Measurements from ENCODE around the gene ZNF92.
A peak's percentile ranks its signal among the peaks of the same experiment; 100 is the strongest.
"Not testable (repeated sequence)": the region's sequence is repeated elsewhere in the genome, so short reads cannot be mapped to it uniquely, and the experiment has no call there.

Gene ZNF92

DNA sequence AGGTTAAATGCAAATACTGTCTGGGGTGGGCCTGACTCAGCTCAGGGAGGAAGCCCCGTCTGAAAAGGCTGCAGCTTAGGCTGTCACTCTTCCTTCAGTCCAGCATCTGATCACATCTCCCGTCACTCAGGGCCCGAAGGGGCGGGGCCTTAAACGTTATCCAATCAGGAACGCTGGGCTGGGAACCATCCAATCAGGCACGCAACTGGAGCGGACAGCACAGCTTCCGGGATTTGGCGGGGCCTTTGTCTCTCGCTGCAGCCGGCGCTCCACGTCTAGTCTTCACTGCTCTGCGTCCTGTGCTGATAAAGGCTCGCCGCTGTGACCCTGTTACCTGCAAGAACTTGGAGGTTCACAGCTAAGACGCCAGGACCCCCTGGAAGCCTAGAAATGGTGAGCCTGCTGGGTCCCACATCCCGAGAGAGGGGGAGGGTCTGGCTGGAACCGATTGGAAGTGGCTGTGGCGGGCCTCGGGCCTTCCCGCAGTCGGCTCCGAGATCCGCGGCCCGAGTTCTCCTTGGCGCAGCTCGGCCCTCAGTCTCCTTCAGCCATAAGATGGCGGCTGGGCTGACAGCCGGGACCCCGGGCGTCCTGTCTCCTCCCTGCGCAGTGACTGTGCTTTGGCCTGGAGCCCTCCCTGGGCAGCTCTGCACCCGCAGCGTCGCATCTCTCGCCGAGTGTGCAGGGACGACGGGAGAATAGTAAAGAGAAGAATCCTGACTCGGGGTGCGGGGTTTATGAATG is at the start of gene ZNF92:
TSS of gene ZNF92 (plus strand) at position 248 of the 744 bp plus-strand sequence. CDS start at position 391, 143 bp downstream.
- DNase-seq (ENCODE audit: low read depth in 2 of 2), result peak; percentile 93

DNA sequence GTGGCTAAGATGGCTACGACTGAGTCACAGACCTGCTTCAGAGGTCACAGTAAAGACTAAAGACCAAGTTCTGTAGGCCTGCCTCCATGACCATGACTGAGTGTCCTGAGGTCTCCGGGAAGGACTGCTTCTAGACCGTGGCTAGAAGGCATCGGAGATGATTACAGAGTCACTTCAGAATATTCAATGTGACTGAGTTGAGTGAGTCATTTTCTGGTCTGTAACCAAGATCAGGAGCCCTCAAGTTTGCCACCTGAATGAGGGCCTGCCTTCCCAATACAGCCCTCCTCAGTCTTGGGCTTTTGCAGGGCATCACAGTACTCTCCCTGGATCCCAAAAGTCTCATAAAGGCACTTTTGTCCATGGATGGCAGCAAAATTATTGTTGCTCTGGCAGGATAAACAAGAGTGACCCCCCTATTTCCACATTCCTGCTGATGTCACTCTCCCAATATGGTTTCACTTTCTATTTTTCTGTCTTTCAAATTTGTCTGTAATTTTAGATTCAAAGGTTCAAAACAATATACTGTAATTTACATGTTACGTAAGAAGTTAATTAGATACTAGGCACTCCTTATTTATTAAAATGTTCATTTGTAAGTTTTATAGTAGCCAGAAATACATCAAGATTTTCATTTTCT is 47.7 kb upstream of the ZNF92 start:
- DNase-seq (ENCODE audit: low read depth in 2 of 2), result no peak

DNA sequence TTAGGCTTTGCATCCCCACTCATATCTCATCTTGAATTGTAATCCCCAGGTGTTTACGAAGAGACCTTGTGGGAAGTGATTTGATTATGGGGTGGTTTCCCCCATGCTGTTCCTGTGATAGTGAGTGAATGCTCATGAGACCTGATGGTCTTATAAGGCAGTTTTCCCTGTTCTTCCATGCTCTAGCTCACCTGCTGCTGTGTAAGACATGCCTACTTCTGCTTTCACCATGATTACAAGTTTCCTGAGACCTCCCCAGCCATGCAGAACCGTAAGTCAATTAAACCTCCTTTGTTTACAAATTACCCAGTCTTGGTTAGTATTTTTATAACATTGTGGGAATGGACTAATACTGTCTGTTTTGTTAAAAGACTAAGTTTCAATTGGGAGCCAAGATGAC is 35.3 kb upstream of the ZNF92 start:
- DNase-seq (ENCODE audit: low read depth in 2 of 2), result no peak

DNA sequence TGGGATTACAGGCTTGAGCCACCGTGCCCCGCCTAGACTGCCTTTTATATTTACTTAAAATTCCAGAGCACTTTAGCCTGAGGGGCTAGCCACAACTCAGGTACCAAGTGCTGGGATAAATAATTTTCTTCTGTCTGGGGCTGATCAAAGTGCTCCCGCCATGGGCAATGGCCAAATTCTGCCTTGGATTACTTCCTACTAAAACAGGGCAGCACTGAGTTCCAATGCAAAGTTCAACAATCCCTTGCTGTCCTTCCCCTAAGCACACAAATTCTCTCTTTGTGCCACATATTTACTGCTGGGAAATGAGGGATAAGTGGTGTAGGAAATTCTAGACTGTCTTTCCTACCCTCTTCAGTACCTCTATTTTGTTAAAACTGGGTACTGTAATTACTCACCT is 34.4 kb upstream of the ZNF92 start:
- no peak for DNase-seq (ENCODE audit: low read depth in 2 of 2)

DNA sequence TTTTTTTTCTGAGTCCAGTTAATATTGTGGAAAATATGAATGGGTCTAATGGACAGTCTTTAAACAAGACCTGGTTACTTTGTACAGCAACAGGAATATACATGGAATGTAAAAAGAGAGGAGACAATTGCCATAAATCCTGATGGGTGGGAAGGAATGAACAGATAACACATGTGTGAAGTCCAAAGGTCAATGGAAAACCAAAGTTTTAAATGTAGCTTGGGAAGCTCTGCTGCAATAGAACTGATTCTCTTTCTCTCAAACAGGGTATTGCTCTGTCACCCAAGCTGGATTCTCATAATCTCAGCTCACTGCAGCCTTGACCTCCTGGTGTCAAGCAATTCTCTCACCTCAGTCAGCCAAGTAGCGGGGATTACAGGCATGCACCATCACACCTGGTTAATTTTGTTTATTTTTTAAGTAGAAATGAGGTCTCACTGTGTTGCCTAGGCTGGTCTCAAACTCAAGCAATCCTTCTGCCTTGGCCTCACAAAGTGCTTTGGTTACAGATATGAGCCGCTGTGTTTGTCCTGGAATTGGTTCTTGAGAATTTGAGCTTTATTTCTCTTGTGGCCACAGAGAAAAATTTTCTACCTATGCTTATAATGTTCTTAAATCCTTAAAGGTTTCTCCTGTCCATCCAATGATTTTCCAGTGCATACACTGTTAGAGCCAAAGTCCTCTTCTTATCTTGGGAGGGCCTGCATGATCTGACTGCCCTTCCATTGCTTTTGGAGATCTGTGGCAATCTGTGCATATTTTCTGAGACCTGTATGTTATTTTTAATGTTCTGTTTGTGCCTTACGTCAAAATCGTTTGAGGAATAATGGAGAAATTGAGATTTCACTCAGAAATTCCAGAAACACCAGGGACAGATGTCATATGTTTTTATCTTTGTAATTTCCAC is 30.7 kb upstream of the ZNF92 start:
- no peak for DNase-seq (ENCODE audit: low read depth in 2 of 2)

DNA sequence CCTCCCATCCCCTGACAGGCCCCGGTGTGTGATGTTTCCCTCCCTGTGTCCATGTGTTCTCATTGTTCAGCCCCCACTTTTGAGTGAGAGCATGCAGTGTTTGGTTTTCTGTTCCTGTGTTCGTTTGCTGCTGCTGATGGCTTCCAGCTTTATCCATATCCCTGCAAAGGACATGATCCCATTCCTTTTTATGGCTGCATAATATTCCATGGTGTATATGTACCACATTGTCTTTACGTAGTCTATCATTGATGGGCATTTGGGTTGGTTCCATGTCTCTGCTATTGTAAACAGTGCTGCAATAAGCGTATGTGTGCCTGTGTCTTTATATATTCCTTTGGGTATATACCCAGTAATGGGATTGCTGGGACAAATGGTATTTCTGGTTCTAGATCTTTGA is 29.1 kb upstream of the ZNF92 start:
- DNase-seq (ENCODE audit: low read depth in 2 of 2), result not testable (repeated sequence)

DNA sequence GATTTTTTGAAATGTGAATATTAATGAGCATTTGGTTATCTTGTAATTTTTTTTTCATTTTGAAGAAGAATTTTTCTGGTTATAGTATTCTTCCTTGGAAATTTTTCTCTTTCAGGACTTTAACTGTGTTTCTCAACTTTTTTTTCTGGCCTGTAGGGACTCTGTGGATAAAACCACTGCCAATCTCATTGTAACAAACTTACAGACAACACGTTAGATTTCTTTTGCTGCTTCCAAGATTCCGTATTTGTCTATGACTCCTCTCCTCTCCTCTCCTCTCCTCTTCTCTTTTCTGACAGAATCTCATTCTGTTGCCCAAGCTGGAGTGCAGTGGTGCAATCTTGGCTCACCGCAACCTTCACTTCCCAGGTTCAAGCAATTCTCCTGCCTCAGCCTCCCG is 19.4 kb upstream of the ZNF92 start:
- DNase-seq (ENCODE audit: low read depth in 2 of 2), result no peak

DNA sequence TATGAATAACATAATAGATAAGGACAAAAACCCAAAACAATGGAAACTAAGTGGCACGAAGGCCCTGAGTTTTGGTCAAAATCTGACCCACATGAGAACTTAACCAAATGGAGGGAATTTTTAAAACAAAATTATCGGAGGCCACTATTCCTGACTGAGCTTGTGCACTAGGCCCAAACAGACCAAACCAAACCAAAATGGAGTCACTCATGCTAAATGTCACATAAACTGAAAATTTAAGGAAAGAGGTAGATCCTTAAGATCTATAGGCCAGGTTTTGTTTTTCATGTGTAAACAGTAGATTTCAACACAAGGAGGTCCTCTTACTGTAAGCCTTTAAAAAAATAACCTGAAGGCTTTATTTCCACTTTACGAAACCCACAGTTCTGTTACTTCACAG is 3.8 kb upstream of the ZNF92 start:
- DNase-seq (ENCODE audit: low read depth in 2 of 2), result no peak

DNA sequence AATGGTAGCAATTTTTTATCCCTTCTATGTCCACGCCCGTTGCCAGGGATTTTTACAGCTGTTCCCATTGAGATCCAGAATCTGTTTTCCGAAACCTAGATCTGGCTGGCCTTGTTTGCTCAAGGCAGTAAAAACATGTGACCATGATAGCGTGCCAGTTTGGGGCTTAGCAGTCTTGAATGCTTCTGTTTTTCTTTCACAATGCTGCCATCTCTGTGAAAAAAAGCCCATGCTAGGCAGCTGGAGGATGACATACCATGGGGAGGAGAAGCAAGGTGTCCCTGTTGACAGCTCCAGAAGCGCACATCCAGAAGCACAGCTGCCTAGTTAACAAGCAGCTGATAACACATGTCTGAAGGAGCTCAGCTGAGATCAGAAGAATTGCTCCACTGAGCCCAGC is 2.2 kb upstream of the ZNF92 start:
- no peak for DNase-seq (ENCODE audit: low read depth in 2 of 2)

DNA sequence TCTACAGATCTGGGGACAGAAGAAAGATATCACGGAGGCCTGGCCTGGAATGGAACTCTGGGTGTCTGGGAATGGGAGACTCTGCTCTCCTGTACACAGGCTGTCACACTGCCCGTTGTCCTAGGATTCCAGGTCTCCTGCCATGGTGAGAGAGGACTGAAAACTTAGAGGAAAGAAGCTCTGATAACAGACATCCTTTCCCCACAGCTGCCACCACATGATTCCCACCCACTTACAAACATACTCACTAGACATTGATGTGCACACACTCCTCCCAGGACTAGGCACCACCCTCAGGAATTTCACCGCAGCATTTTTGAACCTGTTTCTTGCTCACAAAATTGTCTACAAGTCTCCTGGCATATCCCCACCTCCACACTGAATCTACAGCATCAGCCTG is 5.7 kb downstream of the ZNF92 start:
- no peak for DNase-seq (ENCODE audit: low read depth in 2 of 2)

DNA sequence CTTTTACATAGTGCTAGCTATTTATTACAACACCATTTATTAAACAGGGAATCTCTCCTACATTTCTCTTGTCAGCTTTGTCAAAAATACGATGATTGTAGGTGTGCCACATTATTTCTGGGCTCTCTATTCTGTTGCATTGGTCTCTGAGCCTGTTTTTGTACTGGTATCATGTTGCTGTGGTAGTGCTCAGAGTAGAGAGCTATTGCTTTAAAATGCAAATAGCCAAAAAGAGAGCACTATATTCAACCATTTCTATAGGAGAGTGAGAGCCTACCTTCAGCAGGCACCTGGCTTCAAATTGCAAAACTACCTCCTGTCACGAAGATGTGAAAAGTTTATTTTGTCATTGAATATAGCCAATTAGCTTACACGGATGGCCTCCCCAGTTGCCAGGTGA is 8.1 kb downstream of the ZNF92 start:
- no peak for DNase-seq (ENCODE audit: low read depth in 2 of 2)

DNA sequence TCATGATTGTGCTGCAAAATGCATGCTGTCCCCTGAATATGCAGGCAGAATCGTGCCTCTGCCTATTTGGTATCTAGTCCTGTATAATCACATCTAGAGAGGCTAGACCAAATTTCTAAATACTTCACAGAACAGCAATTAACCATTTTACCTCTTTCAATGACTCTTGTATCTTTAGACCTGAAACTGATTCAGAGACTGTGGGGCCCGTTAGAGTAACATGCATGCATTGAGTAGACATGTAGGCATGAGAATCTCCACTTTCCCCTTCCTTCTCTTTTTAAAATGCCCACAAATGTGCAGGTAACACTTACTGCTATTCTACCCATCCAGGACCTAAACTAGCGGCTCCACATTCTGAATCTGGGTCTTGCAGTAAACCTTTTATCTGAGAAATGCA is 8.8 kb downstream of the ZNF92 start:
- DNase-seq (ENCODE audit: low read depth in 2 of 2), result no peak

DNA sequence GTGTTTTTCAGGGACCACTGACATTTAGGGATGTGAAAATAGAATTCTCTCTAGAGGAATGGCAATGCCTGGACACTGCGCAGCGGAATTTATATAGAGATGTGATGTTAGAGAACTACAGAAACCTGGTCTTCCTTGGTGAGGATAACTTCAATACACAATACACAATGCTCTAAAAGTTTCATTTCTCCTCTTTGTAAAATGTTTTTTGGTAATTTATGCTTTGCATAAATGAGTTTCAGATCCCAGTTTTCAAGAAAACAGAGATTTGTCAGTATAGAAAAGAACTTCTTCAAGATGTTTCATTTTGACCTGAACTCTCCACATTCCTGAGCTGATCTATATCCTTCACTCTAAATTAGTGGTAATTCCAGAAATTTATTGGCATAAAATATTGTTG is 14.2 kb downstream of the ZNF92 start:
- no peak for DNase-seq (ENCODE audit: low read depth in 2 of 2)

DNA sequence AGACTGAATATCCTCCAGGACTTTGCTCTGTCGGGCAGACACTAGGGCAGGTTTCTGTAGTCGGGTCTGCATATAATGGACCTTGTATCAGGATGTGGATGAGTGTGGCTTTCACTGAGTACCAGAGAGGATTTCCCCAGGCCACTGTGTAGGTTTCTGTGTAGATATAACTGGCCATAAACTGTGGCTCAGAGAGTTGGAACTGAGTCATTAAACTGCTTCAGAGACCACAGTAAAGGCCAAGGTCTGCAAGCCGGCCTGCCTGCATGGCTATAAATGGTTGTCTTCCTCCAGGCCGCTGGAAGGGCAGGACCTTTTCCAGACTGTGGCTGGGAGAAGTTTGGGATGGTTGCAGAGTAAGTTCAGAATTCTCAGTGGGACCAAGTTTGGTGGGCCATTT is 16.9 kb downstream of the ZNF92 start:
- no peak for DNase-seq (ENCODE audit: low read depth in 2 of 2)

DNA sequence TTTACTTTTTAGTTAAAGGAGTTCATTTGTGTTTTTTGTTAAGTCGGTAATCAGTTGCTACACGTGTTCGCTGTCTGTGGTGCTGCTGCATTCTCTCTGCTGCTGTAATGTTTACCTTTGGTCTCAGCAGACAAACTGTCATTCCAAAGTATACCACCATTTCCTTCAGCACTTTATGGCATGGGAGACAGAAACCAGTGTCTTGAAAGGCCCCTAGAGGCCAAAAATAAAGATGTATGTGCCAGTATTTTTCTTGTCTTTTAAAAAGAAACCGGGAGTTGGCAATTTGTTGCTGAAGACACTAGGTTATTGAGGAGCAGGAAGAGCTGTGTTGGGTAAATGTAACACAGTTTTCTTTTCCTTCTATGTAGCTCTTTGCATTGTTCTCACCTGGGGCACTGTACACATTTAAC is 24.1 kb downstream of the ZNF92 start:
- no peak for DNase-seq (ENCODE audit: low read depth in 2 of 2)

DNA sequence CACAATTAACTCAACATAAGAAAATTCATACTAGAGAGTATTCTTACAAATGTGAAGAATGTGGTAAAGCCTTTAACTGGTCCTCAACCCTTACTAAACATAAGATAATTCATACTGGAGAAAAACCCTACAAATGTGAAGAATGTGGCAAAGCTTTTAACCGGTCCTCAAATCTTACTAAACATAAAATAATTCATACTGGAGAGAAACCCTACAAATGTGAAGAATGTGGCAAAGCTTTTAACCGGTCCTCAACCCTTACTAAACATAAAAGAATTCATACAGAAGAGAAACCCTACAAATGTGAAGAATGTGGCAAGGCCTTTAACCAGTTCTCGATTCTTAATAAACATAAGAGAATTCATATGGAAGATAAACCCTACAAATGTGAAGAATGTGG is 25.0 kb downstream of the ZNF92 start:
- not testable (repeated sequence) for DNase-seq (ENCODE audit: low read depth in 2 of 2)

DNA sequence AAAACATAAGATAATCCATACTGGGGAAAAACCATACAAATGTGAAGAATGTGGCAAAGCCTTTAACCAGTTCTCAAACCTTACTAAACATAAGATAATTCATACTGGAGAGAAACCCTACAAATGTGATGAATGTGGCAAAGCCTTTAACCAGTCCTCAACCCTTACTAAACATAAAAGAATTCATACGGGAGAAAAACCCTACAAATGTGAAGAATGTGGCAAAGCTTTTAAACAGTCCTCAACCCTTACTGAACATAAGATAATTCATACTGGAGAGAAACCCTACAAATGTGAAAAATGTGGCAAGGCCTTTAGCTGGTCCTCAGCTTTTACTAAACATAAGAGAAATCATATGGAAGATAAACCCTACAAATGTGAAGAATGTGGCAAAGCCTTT is 25.4 kb downstream of the ZNF92 start:
- not testable (repeated sequence) for DNase-seq (ENCODE audit: low read depth in 2 of 2)

DNA sequence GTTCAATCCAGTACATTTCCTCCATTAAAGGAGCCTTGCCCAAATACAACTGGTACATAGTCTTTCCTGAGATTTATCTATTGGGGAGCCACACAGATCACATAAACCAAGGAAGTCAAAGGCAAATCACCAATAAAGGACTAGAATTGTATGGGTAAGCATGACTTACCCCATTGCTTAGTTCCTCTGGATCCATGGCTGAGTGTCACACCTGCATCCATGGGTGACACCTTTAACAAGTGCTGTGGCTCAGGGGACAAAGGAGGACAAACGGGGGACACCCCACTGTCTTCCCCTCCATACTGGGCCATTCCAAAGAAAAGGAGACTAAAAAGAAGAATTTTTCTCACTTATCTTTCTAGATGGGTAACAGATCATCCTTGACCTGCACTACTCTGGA is 30.4 kb downstream of the ZNF92 start:
- no peak for DNase-seq (ENCODE audit: low read depth in 2 of 2)

DNA sequence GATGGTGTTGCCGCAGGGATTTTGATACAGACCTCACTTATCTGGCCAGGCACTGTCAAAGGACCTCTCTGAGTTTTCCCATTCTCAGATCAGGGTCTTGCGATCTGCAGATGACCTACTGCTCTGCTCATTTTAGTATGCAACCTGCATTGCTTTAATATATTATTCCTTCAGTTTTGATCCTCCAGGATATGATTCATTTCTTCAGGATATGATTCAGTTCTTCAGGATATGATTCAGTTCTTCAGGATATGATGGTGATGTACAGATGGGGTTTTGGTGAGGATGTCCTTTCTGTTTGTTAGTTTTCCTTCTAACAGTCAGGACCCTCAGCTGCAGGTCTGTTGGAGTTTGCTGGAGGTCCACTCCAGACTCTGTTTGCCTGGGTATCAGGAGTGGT is 33.1 kb downstream of the ZNF92 start:
- DNase-seq (ENCODE audit: low read depth in 2 of 2), result not testable (repeated sequence)

DNA sequence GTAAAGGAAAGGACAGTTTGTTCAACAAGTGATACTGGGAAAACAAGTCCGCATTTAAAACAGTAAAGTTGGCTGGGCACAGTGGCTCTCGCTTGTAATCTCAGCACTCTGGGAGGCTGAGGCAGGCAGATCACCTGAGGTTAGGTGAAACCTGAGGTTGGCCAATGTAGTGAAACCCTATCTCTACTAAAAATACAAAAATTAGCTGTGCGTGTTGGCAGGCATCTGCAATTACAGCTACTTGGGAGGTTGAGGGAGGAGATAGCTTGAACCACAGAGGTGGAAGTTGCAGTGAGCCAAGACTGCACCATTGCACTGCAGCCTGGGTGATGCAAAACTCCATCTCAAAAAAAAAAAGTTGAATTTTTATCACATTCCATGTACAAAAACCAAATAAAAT is 35.7 kb downstream of the ZNF92 start:
- DNase-seq (ENCODE audit: low read depth in 2 of 2), result no peak

DNA sequence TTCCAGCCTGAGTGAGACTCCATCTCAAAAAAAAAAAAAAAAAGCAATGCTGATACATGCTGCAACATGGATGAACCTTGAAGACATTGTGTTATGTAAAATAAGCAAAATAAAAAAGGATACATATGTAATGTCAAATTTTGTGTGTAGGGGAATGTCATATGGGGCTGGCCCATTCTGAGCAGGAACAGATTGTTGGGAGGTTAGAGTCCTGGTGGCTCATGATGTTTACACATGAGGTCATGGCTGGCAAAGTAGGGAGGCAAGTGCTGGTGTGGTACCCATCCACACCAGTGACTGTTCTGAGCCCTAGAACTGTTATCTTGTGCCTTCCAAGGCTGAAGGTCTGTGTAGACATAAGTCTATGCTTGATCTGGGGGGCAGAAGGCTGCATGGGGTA is 37.6 kb downstream of the ZNF92 start:
- DNase-seq (ENCODE audit: low read depth in 2 of 2), result no peak

DNA sequence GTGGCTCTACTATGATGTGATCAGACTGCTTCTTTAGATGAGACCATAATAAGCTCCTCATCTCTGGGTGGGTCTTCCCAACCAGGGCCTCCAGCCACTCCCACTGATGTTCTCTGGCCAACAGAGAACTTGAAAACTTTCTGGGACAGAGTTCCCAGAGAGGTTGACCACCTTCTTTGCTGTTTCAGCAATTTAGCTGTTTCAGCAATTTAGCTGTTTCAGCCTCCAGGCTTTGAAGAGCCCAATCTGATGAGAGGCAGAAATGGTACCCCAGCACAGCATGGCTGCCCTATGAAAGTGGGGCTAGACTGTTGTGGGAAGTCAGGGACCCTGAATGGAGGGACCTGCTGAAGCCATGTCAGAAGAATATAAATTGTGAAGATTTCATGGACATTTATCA is 49.0 kb downstream of the ZNF92 start:
- no peak for DNase-seq (ENCODE audit: low read depth in 2 of 2)

DNA sequence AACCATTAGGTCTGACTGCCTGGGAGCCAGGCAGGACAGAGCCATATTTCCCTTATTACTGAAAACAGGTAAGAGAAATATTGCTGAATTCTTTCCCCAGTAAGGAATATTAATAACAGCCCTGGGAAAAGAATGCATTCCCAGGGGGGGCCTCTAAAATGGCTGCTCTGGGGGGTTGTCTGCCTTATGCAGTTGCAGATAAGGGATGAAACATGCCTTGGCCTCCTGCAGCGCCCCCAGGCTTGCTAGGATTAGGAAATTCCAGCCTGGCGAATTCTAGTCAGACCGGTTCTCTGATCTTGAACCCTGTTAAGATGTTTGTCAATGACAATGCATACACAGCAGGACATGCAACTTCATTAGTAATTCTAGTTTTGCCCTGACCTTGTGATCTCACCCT is 49.6 kb downstream of the ZNF92 start:
- not testable (repeated sequence) for DNase-seq (ENCODE audit: low read depth in 2 of 2)
